ENCODE results near the gene XIST.

DNA sequence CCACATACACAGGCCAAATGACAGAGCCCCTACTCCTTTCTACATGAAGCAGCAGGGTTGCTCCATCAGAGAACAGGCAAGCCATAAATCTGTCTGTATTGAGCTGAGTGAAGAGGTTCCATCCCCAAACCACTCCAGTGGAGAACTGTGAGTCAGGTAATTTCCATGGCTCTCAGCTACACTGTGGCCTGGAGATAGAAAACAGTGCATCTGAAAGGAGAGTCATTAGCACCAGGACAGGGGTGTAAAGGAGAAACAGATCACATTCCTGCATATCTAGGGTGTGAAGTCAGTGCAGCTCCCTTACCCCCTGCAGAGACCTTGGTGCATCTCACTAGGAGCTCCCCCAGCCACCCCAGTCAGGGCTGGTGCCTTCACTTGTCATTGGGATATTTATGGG lies 25.2 kb upstream of the XIST start:
- TF ChIP-seq CTCF (IDR thresholded peaks at IDR 0.05) (no peak), POLR2A (IDR thresholded peaks at IDR 0.05) (no peak)
